Neural progenitor cell (in vitro differentiated cells): ENCODE measurements around the gene NCKIPSD.

Experiments
- CTCF ChIP-seq: fragments of 200-600 bp; sonication (generic); IDR thresholded peaks from 2 replicates; pipeline ENCODE4 v1.5.1; 2017; ENCODE audit warnings: antibody characterized with exemption, mild to moderate bottlenecking
- EZH2 ChIP-seq: fragments of 200-600 bp; sonication (generic); IDR thresholded peaks from 2 replicates; pipeline ENCODE4 v1.6.1; 2017; ENCODE audit warnings: antibody characterized with exemption, mild to moderate bottlenecking, moderate library complexity

GRCh38 chr3:48723725-48724124 is 38.0 kb upstream of the NCKIPSD start:
- TF ChIP-seq CTCF = no peak
- TF ChIP-seq EZH2 = no peak
